Trophoblast cell (in vitro differentiated cells and primary cell): ENCODE data around the gene TP53AIP1.

Experiments used
- DNase-seq, 2 donors: peaks; one replicate each; pipeline ENCODE4 v3.0.0-alpha.2; 2016
- H2AFZ ChIP-seq: 2 replicates; pipeline ENCODE4 v1.6.1; 2013; ENCODE audit warnings: low read length, moderate library complexity, mild to moderate bottlenecking; ENCODE audit not compliant: insufficient read depth, poor library complexity
- H2AK5ac ChIP-seq: 2 replicates; pipeline ENCODE4 v1.6.1; 2013; ENCODE audit warnings: mild to moderate bottlenecking, low read length
- H2BK120ac ChIP-seq: 2 replicates; pipeline ENCODE4 v1.6.1; 2013; ENCODE audit warnings: low read length, mild to moderate bottlenecking, moderate library complexity; ENCODE audit not compliant: insufficient read depth, poor library complexity
- H2BK12ac ChIP-seq: 2 replicates; pipeline ENCODE4 v1.6.1; 2013; ENCODE audit warnings: mild to moderate bottlenecking, low read length, moderate library complexity
- H2BK5ac ChIP-seq: 2 replicates; pipeline ENCODE4 v1.6.1; 2013; ENCODE audit warnings: low read length, low read depth, moderate library complexity, mild to moderate bottlenecking; ENCODE audit not compliant: poor library complexity
- H3K14ac ChIP-seq: 2 replicates; pipeline ENCODE4 v1.6.1; 2013; ENCODE audit warnings: mild to moderate bottlenecking, low read length
- H3K18ac ChIP-seq: 2 replicates; pipeline ENCODE4 v1.6.1; 2013; ENCODE audit warnings: mild to moderate bottlenecking, low read length
- H3K23ac ChIP-seq: 2 replicates; pipeline ENCODE4 v1.6.1; 2013; ENCODE audit warnings: low read length
- H3K27ac ChIP-seq: 2 replicates; pipeline ENCODE4 v1.5.1; 2013; ENCODE audit warnings: low read depth, mild to moderate bottlenecking, inconsistent platforms, low read length, moderate library complexity
- H3K27me3 ChIP-seq: 2 replicates; pipeline ENCODE4 v1.6.1; 2013; ENCODE audit warnings: inconsistent platforms, mild to moderate bottlenecking, low read length, moderate library complexity; ENCODE audit not compliant: insufficient read depth
- H3K36me3 ChIP-seq, 2 experiments: 1 replicate in 1 of 2; 2 replicates in 1 of 2; pipeline ENCODE4 v1.6.1; 2013; ENCODE audit warnings: low read length in 2 of 2, mild to moderate bottlenecking in 2 of 2, moderate library complexity in 1 of 2; ENCODE audit not compliant: insufficient read depth in 2 of 2, control insufficient read depth in 1 of 2
- H3K4ac ChIP-seq: 2 replicates; pipeline ENCODE4 v1.6.1; 2013; ENCODE audit warnings: low read depth, mild to moderate bottlenecking, low read length, moderate library complexity
- H3K4me1 ChIP-seq, 2 experiments: 1 replicate in 1 of 2; 2 replicates in 1 of 2; pipeline ENCODE4 v1.6.1; 2013; ENCODE audit warnings: low read length in 2 of 2, mild to moderate bottlenecking in 2 of 2, moderate library complexity in 1 of 2; ENCODE audit not compliant: insufficient read depth in 2 of 2, control insufficient read depth in 1 of 2
- H3K4me2 ChIP-seq: 2 replicates; pipeline ENCODE4 v1.6.1; 2013; ENCODE audit warnings: inconsistent platforms, mild to moderate bottlenecking, low read length, moderate library complexity
- H3K4me3 ChIP-seq: 2 replicates; pipeline ENCODE4 v1.5.1; 2013; ENCODE audit warnings: mild to moderate bottlenecking, low read depth, low read length, inconsistent platforms
- H3K79me1 ChIP-seq: one replicate; pipeline ENCODE4 v1.6.1; 2013; ENCODE audit warnings: low read length
- H3K79me2 ChIP-seq: 2 replicates; pipeline ENCODE4 v1.6.1; 2013; ENCODE audit warnings: low read length, mild to moderate bottlenecking; ENCODE audit not compliant: control insufficient read depth, insufficient read depth, poor library complexity
- H3K9ac ChIP-seq: 2 replicates; pipeline ENCODE4 v1.6.1; 2013; ENCODE audit warnings: mild to moderate bottlenecking, low read length
- H3K9me3 ChIP-seq: 2 replicates; pipeline ENCODE4 v1.6.1; 2013; ENCODE audit warnings: low read depth, mild to moderate bottlenecking, control low read depth, inconsistent platforms, low read length; ENCODE audit not compliant: insufficient read depth
- H4K12ac ChIP-seq: 2 replicates; pipeline ENCODE4 v1.6.1; 2013; ENCODE audit warnings: low read depth, mild to moderate bottlenecking, low read length, moderate library complexity
- H4K8ac ChIP-seq: 2 replicates; pipeline ENCODE4 v1.6.1; 2013; ENCODE audit warnings: low read depth, mild to moderate bottlenecking, low read length, moderate library complexity
- H4K91ac ChIP-seq: one replicate; pipeline ENCODE4 v1.6.1; 2013; ENCODE audit warnings: low read depth, mild to moderate bottlenecking, low read length, moderate library complexity
- WGBS: extraction: QIAGEN DNeasy Blood & Tissue Kit; methylation state at CpG from one replicate; pipeline ENCODE4 v1.1.7; 2013; ENCODE audit warnings: missing lambda C conversion rate; ENCODE audit not compliant: insufficient read length, insufficient coverage; ENCODE audit errors: extremely low coverage; 5-methylcytosine and 5-hydroxymethylcytosine counted together

TP53AIP1 gene

DNA sequence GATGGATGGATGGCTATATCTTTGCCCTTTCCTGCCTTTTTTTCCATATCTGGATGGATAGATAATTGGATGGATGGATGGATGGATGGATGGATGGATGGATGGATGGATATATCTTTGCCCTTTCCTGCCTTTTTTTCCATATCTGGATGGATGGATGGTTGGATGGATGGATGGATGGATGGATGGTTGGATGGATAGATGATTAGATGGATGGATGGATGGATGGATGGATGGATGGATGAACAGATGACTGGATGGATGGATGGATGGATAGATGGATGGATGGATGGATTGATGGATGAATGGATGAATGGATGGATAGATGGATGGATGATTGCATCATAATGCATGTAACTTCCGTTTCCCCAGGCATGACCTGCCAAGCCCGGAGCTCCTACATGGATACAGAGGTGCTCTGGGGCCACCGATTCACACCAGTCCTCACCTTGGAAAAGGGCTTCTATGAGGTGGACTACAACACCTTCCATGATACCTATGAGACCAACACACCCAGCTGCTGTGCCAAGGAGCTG is 26.6 kb downstream of the TP53AIP1 start:
- no peaks in the 10 kb centered on the region for H3K79me2 ChIP-seq
- no peak overlapping the region for H3K23ac ChIP-seq
- H3K27me3 ChIP-seq, result no peaks in the 10 kb centered on the region
- H3K9ac ChIP-seq, result no peak overlapping the region
- H3K79me1 ChIP-seq, result no peaks in the 10 kb centered on the region
- H2AK5ac ChIP-seq, result no peak overlapping the region
- H3K18ac ChIP-seq, result no peak overlapping the region
- H2BK120ac ChIP-seq, result no peak overlapping the region
- H2AFZ ChIP-seq, result no peak overlapping the region
- no peak overlapping the region for H2BK5ac ChIP-seq
- no peak overlapping the region for H2BK12ac ChIP-seq
- no peak overlapping the region for H3K27ac ChIP-seq
- peaks cover 12% of the 10 kb centered on the region for H3K9me3 ChIP-seq
- no peak overlapping the region for H3K4ac ChIP-seq
- WGBS, result no CpG with 5 or more reads among the region's 3 CpGs
- no peak overlapping the region for H3K14ac ChIP-seq
- no peak overlapping the region for H3K4me3 ChIP-seq
- H3K36me3 ChIP-seq, result no peaks in the 10 kb centered on the region
- no peak overlapping the region for H4K8ac ChIP-seq
- no peak for DNase-seq
- no peak overlapping the region for H3K4me2 ChIP-seq
- H3K4me1 ChIP-seq, result no peaks in the 10 kb centered on the region
- no peak overlapping the region for H4K91ac ChIP-seq
- H4K12ac ChIP-seq, result no peak overlapping the region

DNA sequence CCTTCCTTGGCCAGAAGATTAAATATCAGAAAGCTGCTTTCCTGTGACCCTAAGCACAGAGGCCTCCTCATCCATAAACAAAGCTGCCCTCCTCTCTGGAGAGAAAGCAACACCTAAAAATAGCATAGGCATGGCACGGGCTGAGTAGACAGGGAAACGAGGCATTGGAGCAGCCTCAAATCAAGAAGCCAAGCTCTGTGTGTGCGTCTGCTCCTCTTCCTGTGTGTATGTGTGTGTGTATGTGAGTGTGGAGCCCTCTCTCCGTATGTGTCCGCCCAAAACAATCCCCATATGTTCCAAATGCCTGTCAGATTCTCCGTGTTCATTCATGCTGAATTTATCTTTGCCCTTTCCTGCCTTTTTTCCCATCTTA is 27.5 kb downstream of the TP53AIP1 start:
- no peak overlapping the region for H4K91ac ChIP-seq
- no CpG with 5 or more reads among the region's 6 CpGs for WGBS

DNA sequence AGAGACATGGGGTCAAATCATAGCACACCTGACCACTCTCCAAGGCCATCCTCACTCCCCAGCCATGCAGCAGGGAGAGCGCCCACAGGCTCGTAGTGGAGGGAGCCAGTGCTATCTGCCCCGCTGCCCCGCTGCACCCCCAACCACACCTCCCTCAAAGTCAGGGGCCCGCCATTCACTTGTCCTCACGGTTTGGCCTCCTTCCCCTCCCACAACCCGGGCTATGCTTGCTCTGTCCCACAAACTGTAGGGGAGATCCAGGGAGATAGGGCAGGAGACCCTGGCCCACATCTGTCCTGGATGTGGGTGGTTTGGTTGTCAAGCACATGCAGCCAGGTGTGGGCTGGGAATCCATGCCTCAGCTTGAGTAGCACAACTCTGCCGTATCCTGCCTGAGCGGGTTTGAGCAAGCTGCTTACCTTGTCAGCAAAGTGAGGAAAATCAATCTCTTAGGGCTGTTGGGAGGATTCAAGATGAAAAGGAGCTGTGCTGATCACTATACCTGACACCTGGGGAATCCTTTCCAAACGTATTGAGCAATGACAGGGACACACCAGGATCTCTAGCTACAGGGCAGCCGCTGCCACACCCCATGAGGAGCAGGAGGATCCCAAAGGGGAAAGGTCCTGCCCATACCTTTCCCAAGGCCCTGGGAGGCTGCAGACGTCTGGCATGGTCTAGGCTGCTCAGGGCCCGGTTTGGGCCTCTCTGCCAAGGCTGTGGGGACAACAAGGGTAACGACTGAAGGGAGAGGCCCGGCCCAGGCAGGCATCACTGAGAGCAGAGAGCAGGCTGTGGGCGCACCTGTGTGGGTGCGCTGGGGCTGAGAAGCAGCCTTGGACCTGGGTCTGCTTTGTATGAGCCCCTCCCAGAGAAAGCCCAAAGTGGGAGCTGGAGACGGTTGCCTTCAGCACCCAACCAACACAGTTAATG is 28.2 kb downstream of the TP53AIP1 start:
- H2AFZ ChIP-seq, result no peak overlapping the region

More for the DNA sequence above, 27.5 kb downstream of the TP53AIP1 start:
- Histone ChIP-seq H2BK5ac (no peak overlapping the region), H4K8ac (no peak overlapping the region), H3K9ac (no peak overlapping the region), H3K4me1 (no peaks in the 10 kb centered on the region), H3K27me3 (no peaks in the 10 kb centered on the region), H3K9me3 (peaks cover 12% of the 10 kb centered on the region), H3K14ac (no peak overlapping the region), H3K18ac (no peak overlapping the region), H4K12ac (no peak overlapping the region), H2AK5ac (no peak overlapping the region), H3K4ac (no peak overlapping the region), H2BK12ac (no peak overlapping the region), H2AFZ (no peak overlapping the region), H3K4me3 (no peak overlapping the region), H2BK120ac (no peak overlapping the region), H3K27ac (no peak overlapping the region), H3K79me1 (no peaks in the 10 kb centered on the region), H3K23ac (no peak overlapping the region), H3K36me3 (no peaks in the 10 kb centered on the region), H3K4me2 (no peak overlapping the region), H3K79me2 (no peaks in the 10 kb centered on the region)
- no peak for DNase-seq

DNA sequence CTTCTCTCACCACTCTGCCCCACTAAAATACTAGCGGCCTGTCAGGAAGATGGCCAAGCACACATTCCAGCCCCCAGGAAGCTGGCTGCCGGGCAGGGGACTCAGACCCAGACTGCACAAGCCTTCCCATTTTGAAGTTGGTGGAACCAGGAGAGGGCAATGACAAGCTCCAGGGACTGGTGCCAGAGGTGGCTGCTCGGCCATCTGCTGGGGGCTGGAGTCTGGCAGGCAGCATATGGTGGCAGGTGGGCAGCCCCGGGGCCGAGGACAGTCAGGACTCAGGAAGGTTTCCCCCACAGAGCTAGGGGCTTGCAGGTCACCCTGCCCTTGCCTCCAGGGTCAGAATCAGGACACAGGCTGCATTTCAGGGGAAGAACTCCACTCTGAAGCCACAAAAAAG is 28.9 kb downstream of the TP53AIP1 start:
- no peak overlapping the region for H2BK120ac ChIP-seq
- no CpG with 5 or more reads among the region's 5 CpGs for WGBS
- no peaks in the 10 kb centered on the region for H3K4me1 ChIP-seq
- no peak overlapping the region for H4K91ac ChIP-seq
- H3K23ac ChIP-seq, result no peak overlapping the region
- H3K4me3 ChIP-seq, result no peak overlapping the region
- H3K9me3 ChIP-seq, result peaks cover 12% of the 10 kb centered on the region
- H3K27ac ChIP-seq, result no peak overlapping the region
- no peak overlapping the region for H2AFZ ChIP-seq
- H3K9ac ChIP-seq, result no peak overlapping the region
- no peak for DNase-seq
- no peak overlapping the region for H3K18ac ChIP-seq
- H2AK5ac ChIP-seq, result no peak overlapping the region
- no peak overlapping the region for H2BK5ac ChIP-seq
- H2BK12ac ChIP-seq, result no peak overlapping the region
- no peak overlapping the region for H3K4me2 ChIP-seq
- no peak overlapping the region for H3K14ac ChIP-seq
- H3K27me3 ChIP-seq, result no peaks in the 10 kb centered on the region
- H4K8ac ChIP-seq, result no peak overlapping the region
- no peaks in the 10 kb centered on the region for H3K79me1 ChIP-seq
- H3K36me3 ChIP-seq, result no peaks in the 10 kb centered on the region
- H4K12ac ChIP-seq, result no peak overlapping the region
- no peak overlapping the region for H3K4ac ChIP-seq
- no peaks in the 10 kb centered on the region for H3K79me2 ChIP-seq

More for the DNA sequence above, 28.2 kb downstream of the TP53AIP1 start:
- H3K14ac ChIP-seq, result no peak overlapping the region
- no peak overlapping the region for H2AK5ac ChIP-seq
- H4K91ac ChIP-seq, result no peak overlapping the region
- no peak overlapping the region for H3K27ac ChIP-seq
- no peak overlapping the region for H3K23ac ChIP-seq
- no peak overlapping the region for H3K4me2 ChIP-seq
- H2BK120ac ChIP-seq, result no peak overlapping the region
- no peak overlapping the region for H4K12ac ChIP-seq
- no peaks in the 10 kb centered on the region for H3K79me1 ChIP-seq
- H3K18ac ChIP-seq, result no peak overlapping the region
- H3K79me2 ChIP-seq, result no peaks in the 10 kb centered on the region
- no peak overlapping the region for H2BK5ac ChIP-seq
- H3K9ac ChIP-seq, result no peak overlapping the region
- H3K36me3 ChIP-seq, result no peaks in the 10 kb centered on the region
- H3K27me3 ChIP-seq, result no peaks in the 10 kb centered on the region
- H3K9me3 ChIP-seq, result peaks cover 12% of the 10 kb centered on the region
- no peaks in the 10 kb centered on the region for H3K4me1 ChIP-seq
- DNase-seq, result no peak
- no peak overlapping the region for H4K8ac ChIP-seq
- no peak overlapping the region for H3K4me3 ChIP-seq
- H2BK12ac ChIP-seq, result no peak overlapping the region
- WGBS, result no CpG with 5 or more reads among the region's 18 CpGs
- H3K4ac ChIP-seq, result no peak overlapping the region
